SJSA1 (cell line): ENCODE results near the gene SPTBN1. TPM values are rescaled to one million over a fixed set of nuclear protein-coding genes. Genes with fewer than 3 reads are reported as not detected.
"Not testable (repeated sequence)": the region's sequence is repeated elsewhere in the genome, so short reads cannot be mapped to it uniquely, and the experiment has no call there.

Experiments
- DNase-seq, 2 experiments: peaks; one replicate each; pipeline ENCODE4 v3.0.0-alpha.2; 2015 to 2020; ENCODE audit warnings: low spot score in 2 of 2, low read depth in 1 of 2
- H3K27ac ChIP-seq: fragments of 250-450 bp; sonication (Bioruptor Pico); 2 replicates; pipeline ENCODE4 v1.5.1; 2020; ENCODE audit warnings: mild to moderate bottlenecking, moderate library complexity
- H3K27me3 ChIP-seq: fragments of 250-450 bp; sonication (Bioruptor Pico); replicated peaks from 2 replicates; pipeline ENCODE4 v1.5.1; 2020; ENCODE audit warnings: mild to moderate bottlenecking, moderate library complexity
- H3K36me3 ChIP-seq: fragments of 250-450 bp; sonication (Bioruptor Pico); 2 replicates; pipeline ENCODE4 v1.5.1; 2020; ENCODE audit warnings: mild to moderate bottlenecking
- H3K4me1 ChIP-seq: fragments of 250-450 bp; sonication (Bioruptor Pico); replicated peaks from 2 replicates; pipeline ENCODE4 v1.6.1; 2021; ENCODE audit warnings: mild to moderate bottlenecking
- H3K4me3 ChIP-seq: fragments of 250-450 bp; sonication (Bioruptor Pico); 2 replicates; pipeline ENCODE4 v1.5.1; 2020; ENCODE audit warnings: mild to moderate bottlenecking
- H3K9me3 ChIP-seq: fragments of 250-450 bp; sonication (Bioruptor Pico); replicated peaks from 2 replicates; pipeline ENCODE4 v1.5.1; 2020; ENCODE audit warnings: mild to moderate bottlenecking
- total RNA-seq: library from RNA; depleted of rRNA; stranded (reverse); fragments of >200 nt; shearing (Covaris generic); gene quantifications from 2 replicates; pipeline ENCODE4 v1.2.3, GENCODE V29; 2014

The SPTBN1 gene
- total RNA-seq, 1 experiment from 2014 or later = 180 TPM

DNA sequence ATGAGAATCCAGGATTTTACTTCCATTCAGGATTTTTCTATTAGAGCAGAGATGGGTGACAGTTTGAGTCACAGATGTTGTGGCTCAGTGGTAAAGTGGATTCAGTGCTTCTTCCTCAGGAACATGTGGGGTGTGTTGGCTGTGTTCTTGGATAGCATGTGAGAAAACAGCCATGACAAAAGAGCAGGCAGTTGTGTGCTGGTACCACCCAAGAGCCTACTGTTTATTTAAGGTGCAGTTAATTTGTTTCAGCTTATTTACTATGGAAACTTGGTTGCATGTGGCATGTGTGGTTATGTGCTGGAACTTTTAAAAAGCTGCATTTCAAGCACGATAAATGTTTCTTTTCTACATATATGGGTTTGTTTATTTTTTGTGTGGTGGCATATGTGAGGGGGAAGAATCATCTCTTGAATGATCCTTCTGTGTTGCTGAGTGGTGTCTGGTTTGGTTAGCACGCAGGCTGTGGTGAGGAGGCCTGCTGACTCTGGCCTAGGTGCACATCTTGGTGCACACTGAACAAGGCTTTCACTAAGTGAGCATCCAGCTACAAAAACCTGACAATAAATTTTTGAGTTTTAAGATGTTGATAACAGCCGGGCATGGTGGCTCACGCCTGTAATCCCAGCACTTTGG lies 67.3 kb downstream of the SPTBN1 start:
- H3K4me1 ChIP-seq = peaks cover 47% of the 10 kb centered on the region
- DNase-seq = peak; percentile 69 to 87
- H3K9me3 ChIP-seq = no peaks in the 10 kb centered on the region

DNA sequence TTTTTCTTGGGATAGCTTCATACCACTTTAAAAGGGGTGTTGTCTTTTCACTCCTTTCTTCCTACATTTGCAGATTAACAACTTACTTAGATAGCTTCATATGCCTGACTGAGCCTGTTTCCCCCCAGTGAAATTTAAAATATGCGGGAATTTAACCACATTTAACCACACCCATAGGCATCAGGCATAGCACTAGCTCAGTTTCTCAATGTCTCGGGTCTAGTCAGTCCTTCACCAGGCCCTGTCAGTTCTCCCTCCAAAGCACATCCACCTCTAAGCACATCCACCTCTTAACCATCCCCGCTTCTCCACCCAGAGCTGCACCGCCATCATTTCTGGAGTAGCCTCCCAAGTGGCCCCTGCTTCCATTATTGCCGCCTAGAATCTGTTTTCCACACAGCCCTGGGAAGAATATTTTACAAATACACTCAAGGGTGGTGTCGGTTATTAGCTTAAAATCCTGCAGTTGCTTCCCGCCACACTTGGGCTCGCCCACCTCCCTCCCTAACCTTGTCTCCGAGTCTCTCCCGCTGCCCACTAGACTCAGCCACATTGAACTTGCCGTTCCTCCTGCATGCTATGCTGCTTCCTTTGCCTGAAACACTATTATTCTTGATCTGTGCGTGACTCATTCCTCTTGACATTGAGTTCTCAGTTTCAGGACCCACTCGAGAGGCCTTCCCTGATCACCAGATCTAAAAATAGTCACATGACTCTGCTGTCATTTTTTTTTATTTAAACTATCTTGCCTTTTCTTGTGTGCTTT lies 68.3 kb downstream of the SPTBN1 start:
- H3K9me3 ChIP-seq = no peaks in the 10 kb centered on the region
- no peaks in the 10 kb centered on the region for H3K27me3 ChIP-seq
- H3K36me3 ChIP-seq = peaks cover 34% of the 10 kb centered on the region
- DNase-seq = peak; percentile 82 to 84
- H3K27ac ChIP-seq = peak overlapping the region; percentile 95
- H3K4me1 ChIP-seq = peaks cover 47% of the 10 kb centered on the region
- H3K4me3 ChIP-seq = peak overlapping the region; percentile 14

More for the DNA sequence above, 67.3 kb downstream of the SPTBN1 start:
- H3K27me3 ChIP-seq = no peaks in the 10 kb centered on the region
- H3K27ac ChIP-seq = peak overlapping the region; percentile 95
- peaks cover 29% of the 10 kb centered on the region for H3K36me3 ChIP-seq
- no peak overlapping the region for H3K4me3 ChIP-seq

DNA sequence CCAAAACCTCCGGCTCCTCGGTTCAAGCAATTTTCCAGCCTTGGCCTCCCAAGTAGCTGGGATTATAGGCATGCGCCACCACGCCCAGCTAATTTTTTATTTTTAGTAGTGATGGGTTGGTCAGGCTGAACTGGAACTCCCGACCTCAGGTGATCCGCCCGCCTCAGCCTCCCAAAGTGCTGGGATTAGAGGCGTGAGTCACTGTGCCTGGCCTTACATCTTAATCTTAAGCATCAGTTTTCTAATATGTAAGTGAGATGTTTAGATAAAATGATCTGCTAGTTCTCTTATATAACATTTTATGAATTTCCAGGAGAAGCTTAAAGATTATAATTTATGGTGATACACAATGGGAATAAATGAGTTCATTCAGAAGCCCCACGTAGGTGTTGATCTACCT lies 69.2 kb downstream of the SPTBN1 start:
- H3K27ac ChIP-seq = peak overlapping the region; percentile 95
- no peak for DNase-seq
- H3K4me3 ChIP-seq = no peak overlapping the region
- no peaks in the 10 kb centered on the region for H3K27me3 ChIP-seq
- H3K36me3 ChIP-seq = peaks cover 38% of the 10 kb centered on the region
- no peaks in the 10 kb centered on the region for H3K9me3 ChIP-seq
- H3K4me1 ChIP-seq = peaks cover 40% of the 10 kb centered on the region

DNA sequence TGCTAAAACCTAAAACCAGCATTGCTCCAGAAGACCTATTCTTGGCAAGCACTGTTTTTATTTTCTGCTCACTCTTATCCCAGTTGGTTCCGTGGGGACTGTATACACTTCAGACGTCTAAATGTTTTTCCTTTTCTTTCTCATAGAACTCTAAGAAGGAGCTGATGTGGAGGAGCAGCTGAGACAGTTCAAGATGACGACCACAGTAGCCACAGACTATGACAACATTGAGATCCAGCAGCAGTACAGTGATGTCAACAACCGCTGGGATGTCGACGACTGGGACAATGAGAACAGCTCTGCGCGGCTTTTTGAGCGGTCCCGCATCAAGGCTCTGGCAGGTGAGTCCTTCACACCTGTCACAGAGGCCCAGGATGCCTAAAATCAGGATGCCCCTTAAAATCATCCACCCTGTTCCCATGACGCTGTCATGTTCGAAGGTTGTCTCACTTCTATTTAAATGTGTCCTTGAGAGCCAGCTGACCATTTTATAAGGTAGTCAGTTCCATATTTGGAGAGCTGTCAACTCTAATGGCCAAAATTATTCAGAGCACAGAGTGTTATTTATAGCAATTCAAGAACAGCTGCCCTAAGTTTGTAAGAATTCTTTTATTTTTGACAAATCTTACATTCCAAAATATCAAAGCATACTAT lies 70.2 kb downstream of the SPTBN1 start:
- H3K36me3 ChIP-seq = peaks cover 42% of the 10 kb centered on the region
- H3K9me3 ChIP-seq = no peaks in the 10 kb centered on the region
- H3K27ac ChIP-seq = no peak overlapping the region
- H3K4me1 ChIP-seq = peaks cover 35% of the 10 kb centered on the region
- H3K27me3 ChIP-seq = no peaks in the 10 kb centered on the region
- no peak for DNase-seq
- H3K4me3 ChIP-seq = no peak overlapping the region

DNA sequence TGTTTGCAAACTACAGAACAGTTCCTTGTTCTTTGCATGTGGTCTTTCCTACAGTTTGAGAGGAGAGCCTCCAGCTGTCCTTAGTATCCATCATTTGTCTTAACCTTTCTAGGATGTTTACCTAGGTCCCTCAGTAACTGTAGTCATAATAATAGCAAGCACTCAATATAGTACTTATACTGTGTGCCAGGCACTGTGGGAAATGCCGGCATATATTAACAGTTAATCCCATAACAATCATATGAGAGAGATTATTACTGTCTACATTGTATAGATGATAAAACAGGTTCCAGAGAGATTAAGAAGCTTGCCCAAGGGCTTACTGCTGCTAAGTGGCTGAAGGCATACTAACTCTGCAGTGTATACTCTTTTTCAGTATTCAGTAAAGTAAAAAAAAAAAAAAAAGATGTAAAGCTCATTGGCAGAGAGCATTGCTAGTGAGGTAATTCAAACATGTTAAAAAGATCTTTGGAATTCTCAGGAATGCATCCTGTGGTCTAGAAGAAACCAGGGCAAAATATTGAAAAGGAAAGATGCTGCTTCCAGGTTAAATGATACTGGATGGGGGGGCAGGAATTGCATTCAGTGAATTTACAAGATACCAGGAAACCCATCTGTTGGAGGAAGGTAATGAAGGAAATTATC lies 72.3 kb downstream of the SPTBN1 start:
- no peak for DNase-seq
- Histone ChIP-seq H3K27me3 (no peaks in the 10 kb centered on the region), H3K27ac (no peak overlapping the region), H3K9me3 (no peaks in the 10 kb centered on the region), H3K4me1 (peaks cover 46% of the 10 kb centered on the region), H3K36me3 (peaks cover 50% of the 10 kb centered on the region), H3K4me3 (no peak overlapping the region)

GRCh38 chr2:54529518-54529917 lies 73.4 kb downstream of the SPTBN1 start:
- not testable (repeated sequence) for H3K27me3 ChIP-seq, H3K4me3 ChIP-seq, H3K9me3 ChIP-seq, H3K27ac ChIP-seq, DNase-seq
- H3K4me1 ChIP-seq = peaks cover 36% of the 10 kb centered on the region
- H3K36me3 ChIP-seq = peaks cover 58% of the 10 kb centered on the region

DNA sequence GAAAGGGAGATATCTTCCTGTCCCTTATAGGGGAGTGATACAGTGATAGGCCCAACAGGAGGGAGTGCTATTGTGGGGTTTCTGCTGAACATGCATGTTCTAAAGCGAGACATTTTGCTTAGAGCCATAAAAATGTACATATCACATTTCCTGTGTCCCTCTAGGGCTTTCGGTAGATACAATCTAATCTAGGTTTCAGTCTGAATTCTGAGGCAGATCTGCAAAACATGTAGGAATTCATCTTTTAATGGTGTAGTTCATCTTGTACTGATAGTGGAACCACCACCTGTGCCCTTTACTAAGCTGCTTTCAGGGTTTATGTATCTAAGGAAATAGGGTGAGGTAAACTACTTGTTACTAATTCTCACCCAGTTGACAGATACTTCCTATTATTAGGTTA lies 73.8 kb downstream of the SPTBN1 start:
- no peak overlapping the region for H3K4me3 ChIP-seq
- peaks cover 59% of the 10 kb centered on the region for H3K36me3 ChIP-seq
- DNase-seq = no peak
- no peaks in the 10 kb centered on the region for H3K27me3 ChIP-seq
- H3K9me3 ChIP-seq = no peaks in the 10 kb centered on the region
- peaks cover 31% of the 10 kb centered on the region for H3K4me1 ChIP-seq
- no peak overlapping the region for H3K27ac ChIP-seq

GRCh38 chr2:54531558-54531957 lies 75.4 kb downstream of the SPTBN1 start:
- peak in 1 of 2 experiments; percentile 15 for DNase-seq
- Histone ChIP-seq H3K9me3 (no peaks in the 10 kb centered on the region), H3K4me1 (peaks cover 23% of the 10 kb centered on the region), H3K4me3 (no peak overlapping the region), H3K36me3 (peaks cover 55% of the 10 kb centered on the region), H3K27me3 (no peaks in the 10 kb centered on the region), H3K27ac (peak overlapping the region; percentile 34)

GRCh38 chr2:54534221-54534620 lies 78.1 kb downstream of the SPTBN1 start:
- Histone ChIP-seq H3K9me3 (no peaks in the 10 kb centered on the region), H3K36me3 (peaks cover 42% of the 10 kb centered on the region), H3K4me1 (peaks cover 23% of the 10 kb centered on the region), H3K27ac (no peak overlapping the region), H3K27me3 (no peaks in the 10 kb centered on the region), H3K4me3 (no peak overlapping the region)
- no peak for DNase-seq

- peaks cover 23% of the 10 kb centered on the region for H3K4me1 ChIP-seq
- no peak overlapping the region for H3K27ac ChIP-seq
- H3K9me3 ChIP-seq = no peaks in the 10 kb centered on the region
- H3K4me3 ChIP-seq = no peak overlapping the region
- peaks cover 42% of the 10 kb centered on the region for H3K36me3 ChIP-seq
- H3K27me3 ChIP-seq = no peaks in the 10 kb centered on the region
- no peak for DNase-seq
These were observed 78.5 kb downstream of the SPTBN1 start for GRCh38 chr2:54534625-54535024.

DNA sequence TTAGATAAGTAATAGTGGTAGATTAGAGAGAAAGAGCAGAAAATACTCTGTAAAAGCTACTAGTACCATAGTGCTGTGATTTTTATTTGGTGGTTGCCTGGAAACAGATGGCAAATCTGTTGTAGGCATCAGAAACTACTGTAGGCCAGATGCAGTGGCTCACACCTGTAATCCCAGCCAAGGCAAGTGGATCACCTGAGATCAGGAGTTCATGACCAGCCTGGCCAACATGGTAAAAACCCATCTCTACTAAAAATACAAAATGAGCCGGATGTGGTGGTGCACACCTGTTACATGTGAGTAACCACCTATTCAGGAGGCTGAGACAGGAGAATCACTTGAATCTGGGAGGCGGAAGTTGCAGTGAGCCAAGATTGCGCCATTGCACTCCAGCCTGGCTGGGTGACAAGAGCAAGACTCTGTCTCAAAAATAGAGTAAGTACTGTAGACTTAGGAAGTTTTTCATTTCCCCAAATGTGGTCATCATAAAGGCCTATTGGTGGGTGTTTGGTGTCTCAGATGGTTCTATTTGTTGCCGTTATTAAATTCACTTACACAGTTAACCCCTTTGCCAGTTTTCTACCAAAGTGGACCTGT lies 79.6 kb downstream of the SPTBN1 start:
- no peaks in the 10 kb centered on the region for H3K27me3 ChIP-seq
- peaks cover 31% of the 10 kb centered on the region for H3K4me1 ChIP-seq
- H3K27ac ChIP-seq = no peak overlapping the region
- peaks cover 36% of the 10 kb centered on the region for H3K36me3 ChIP-seq
- H3K4me3 ChIP-seq = no peak overlapping the region
- no peak for DNase-seq
- no peaks in the 10 kb centered on the region for H3K9me3 ChIP-seq

DNA sequence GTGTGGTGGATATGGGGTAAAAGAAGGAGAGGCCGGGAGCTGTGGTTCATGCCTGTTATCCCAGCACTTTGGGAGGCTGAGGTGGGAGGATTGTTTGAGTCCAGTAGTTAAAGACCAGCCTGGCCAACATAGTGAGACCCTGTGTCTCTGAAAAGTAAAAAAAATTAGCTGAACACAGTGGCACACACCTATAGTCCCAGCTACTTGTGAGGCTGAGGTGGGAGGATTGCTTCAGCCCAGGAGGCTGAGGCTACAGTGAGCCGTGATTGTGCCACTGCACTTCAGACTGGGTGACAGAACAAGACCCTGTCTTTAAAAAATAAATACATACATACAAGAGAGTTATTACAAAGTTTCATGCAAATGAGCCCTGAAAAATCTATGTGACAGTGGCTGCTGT lies 80.6 kb downstream of the SPTBN1 start:
- DNase-seq = no peak
- Histone ChIP-seq H3K4me1 (peaks cover 23% of the 10 kb centered on the region), H3K36me3 (peaks cover 37% of the 10 kb centered on the region), H3K27ac (no peak overlapping the region), H3K9me3 (no peaks in the 10 kb centered on the region), H3K4me3 (no peak overlapping the region), H3K27me3 (no peaks in the 10 kb centered on the region)

DNA sequence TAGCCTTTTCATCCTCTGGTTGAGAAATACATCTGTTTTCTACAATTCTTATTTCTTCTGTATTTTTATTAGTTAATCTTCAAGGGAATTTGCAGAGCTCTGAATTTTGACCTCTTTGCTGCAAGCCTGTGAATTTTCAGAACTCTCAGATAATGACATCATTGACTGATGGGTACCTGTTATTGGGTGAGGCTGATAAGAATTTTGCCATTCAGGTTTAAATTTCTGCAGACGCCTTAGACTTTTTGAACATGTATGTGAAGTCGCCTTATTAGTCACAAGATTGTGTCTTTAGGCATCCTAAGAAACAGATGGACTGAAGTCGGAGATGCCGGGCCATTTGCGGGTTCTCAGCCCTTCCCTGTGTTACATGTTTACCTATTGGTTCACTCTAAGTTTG lies 82.4 kb downstream of the SPTBN1 start:
- Histone ChIP-seq H3K27me3 (no peaks in the 10 kb centered on the region), H3K36me3 (peaks cover 29% of the 10 kb centered on the region), H3K9me3 (no peaks in the 10 kb centered on the region), H3K4me1 (peaks cover 8% of the 10 kb centered on the region; the same call in 1 of the 2 replicates), H3K27ac (no peak overlapping the region), H3K4me3 (no peak overlapping the region)
- no peak for DNase-seq
